ENCODE data around the gene TSPAN1.
"Not testable (repeated sequence)": the region's sequence is repeated elsewhere in the genome, so short reads cannot be mapped to it uniquely, and the experiment has no call there.

The TSPAN1 gene

DNA sequence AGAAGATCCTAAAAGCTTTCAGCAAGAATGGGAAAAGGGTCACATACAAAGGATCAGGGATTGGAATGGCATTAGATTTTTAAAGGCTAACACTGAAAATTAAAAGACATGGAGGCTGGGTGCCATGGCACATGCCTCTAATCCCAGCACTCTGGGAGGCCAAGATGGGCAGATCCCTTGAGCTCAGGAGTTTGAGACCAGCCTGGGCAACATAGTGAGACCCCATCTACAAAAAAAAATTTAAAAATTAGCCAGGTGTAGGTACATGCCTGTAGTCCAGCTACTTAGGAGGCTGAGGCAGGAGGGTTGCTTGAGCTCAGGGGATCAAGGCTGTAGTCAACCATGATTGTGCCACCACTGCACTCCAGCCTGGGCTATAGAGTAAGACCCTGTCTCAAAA is 40.6 kb downstream of the TSPAN1 start:
- no peak for DNase-seq (ENCODE audit: low read depth)
- no peak overlapping the region for H3K4me3 ChIP-seq (ENCODE audit: low read length)
- TF ChIP-seq, protein P1, sequence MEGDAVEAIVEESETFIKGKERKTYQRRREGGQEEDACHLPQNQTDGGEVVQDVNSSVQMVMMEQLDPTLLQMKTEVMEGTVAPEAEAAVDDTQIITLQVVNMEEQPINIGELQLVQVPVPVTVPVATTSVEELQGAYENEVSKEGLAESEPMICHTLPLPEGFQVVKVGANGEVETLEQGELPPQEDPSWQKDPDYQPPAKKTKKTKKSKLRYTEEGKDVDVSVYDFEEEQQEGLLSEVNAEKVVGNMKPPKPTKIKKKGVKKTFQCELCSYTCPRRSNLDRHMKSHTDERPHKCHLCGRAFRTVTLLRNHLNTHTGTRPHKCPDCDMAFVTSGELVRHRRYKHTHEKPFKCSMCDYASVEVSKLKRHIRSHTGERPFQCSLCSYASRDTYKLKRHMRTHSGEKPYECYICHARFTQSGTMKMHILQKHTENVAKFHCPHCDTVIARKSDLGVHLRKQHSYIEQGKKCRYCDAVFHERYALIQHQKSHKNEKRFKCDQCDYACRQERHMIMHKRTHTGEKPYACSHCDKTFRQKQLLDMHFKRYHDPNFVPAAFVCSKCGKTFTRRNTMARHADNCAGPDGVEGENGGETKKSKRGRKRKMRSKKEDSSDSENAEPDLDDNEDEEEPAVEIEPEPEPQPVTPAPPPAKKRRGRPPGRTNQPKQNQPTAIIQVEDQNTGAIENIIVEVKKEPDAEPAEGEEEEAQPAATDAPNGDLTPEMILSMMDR (conservative IDR thresholded peaks at IDR 0.05; ENCODE audit: low read length) = no peak

DNA sequence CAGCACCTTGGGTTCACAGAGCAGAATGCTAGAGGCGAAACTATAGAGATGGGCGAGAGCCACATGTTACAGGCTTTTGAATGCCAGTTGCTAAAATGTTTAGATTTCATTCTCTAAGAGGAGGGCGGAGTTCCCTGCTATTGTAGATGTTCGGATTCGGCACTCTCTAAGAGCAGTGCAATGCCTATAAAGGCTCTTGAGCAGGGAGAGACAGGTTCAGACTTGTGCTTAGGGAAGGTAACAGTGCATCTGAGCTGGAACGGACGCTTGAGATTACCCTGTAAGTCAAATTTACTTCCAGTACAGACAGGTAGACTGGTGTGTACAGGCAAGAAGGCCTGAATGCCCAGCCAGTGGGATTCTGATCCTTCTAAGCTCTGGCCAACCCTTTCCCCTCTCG is 43.6 kb downstream of the TSPAN1 start:
- TF ChIP-seq, protein P1 (conservative IDR thresholded peaks at IDR 0.05; ENCODE audit: low read length) = no peak

DNA sequence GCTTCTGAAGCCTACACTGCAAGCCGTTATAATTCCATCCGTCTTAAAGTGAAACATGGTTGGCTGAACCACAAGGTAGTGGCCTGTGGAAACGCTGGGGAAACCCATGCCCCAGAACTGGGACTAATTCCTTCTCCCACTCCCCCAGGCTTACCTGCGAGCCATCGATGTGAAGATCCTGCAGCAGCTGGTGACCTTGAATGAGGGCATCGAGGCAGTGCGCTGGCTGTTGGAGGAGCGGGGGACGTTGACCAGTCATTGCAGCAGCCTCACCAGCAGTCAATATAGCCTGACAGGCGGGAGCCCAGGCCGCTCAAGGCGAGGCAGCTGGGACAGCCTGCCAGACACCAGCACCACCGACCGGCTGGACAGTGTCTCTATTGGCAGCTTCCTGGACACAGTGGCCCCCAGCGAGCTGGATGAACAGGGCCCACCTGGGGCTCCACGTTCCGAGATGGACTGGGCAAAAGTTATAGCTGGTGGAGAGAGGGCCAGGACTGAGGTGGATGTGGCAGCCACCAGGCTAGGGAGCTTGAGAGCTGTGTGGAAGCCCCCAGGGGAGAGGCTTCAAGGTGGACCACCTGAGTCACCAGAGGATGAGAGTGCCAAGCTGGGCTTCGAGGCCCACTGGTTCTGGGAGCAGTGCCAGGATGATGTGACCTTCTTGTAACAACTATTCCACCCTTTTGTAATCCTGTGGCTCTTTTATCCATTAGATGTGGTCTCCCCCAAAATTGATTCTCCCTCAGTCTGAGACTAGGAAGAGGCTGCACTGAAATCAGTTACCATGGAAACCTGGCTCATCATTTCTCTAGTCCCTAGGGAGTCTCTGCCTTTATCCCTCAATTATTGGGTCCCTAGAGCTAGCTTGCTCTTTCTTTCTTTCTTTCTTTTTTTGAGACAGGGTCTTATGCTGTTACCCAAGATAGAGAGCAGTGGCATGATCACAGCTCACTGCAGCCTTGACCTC is 44.9 kb downstream of the TSPAN1 start:
- DNase-seq (ENCODE audit: low read depth) = no peak
- H3K4me3 ChIP-seq (ENCODE audit: low read length) = no peak overlapping the region
- TF ChIP-seq, protein P1 (conservative IDR thresholded peaks at IDR 0.05; ENCODE audit: low read length) = no peak

More for the DNA sequence above, 43.6 kb downstream of the TSPAN1 start:
- no peak for DNase-seq (ENCODE audit: low read depth)
- H3K4me3 ChIP-seq (ENCODE audit: low read length) = no peak overlapping the region

DNA sequence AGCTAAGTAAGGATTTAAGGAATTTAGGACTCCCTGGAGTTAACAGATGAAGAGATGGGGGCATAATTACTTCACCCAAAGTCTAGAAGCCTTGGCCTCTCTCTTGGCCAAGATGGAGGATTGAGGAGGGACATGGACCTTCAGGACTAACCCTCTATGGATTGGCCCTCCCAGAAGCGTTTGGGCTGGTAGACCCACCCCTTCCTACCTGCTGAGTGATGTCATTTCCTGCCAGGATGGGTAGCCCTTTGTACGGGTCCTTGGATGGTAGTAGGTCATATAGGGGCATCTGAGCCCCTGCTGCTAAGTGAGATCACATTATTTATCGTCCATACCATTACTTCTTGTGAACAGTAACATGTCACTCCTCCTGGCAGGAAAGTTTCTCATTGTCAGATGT is 45.9 kb downstream of the TSPAN1 start:
- no peak for DNase-seq (ENCODE audit: low read depth)
- TF ChIP-seq, protein P1 (conservative IDR thresholded peaks at IDR 0.05; ENCODE audit: low read length) = no peak
- H3K4me3 ChIP-seq (ENCODE audit: low read length) = no peak overlapping the region

DNA sequence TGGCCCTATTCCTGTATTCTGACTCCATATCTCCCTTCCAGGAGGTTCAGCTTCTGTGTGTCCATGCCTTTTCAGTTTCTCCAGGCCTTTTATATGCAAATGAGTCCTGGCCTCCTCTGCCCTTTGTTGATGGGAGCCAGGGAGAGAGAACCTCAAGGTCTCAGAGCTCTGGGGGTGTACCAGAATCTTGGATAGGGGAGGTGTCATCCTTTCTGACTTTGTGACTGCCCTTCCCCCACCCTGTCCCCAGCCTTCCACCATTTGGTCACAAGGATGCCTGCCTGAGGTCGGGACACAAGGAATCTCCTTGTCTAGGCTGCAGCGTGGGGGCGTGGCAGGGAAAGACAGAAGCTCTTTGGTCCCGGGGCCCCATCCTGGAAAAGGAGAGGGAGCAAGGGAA is 46.9 kb downstream of the TSPAN1 start:
- TF ChIP-seq, protein P1 (conservative IDR thresholded peaks at IDR 0.05; ENCODE audit: low read length) = no peak
- no peak for DNase-seq (ENCODE audit: low read depth)
- H3K4me3 ChIP-seq (ENCODE audit: low read length) = no peak overlapping the region

DNA sequence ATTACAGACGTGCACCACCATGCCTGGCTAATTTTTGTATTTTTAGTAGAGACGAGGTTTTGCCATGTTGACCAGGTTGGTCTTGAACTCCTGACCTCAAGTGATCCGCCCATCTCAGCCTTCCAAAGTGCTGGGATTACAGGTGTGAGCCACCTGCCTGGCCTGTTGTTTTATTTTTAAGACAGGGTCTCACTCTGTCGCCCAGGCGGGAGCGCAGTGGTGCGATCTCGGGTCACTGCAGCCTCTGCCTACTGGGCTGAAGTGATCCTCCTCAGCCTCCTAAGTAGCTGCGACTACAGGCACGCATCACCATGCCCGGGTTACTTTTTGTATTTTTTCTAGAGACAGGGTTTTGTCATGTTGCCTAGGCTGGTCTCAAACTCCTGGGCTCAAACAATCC is 48.2 kb downstream of the TSPAN1 start:
- not testable (repeated sequence) for DNase-seq (ENCODE audit: low read depth)

DNA sequence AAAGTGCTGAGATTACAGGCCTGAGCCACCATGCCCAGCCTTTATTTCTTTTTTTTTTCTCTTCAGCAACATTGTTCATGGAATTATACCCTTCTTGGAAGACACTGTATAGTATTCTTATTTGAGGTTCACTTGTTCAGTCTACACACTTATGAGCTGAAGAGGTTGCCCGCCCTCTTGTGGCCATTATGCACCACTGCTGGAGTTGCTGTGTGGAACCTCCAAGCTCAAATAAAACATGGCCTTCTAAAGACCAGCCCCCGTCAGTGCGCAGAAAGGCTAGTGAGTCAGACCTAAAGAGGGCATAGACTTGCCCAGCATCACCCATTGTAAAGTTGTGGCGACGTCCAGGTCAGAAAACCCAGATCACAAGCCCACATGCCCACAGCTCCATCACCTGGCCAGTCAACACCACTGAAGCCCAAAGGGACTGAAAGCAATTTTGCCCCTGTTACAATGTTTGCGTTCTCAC is 48.6 kb downstream of the TSPAN1 start:
- no peak overlapping the region for H3K4me3 ChIP-seq (ENCODE audit: low read length)
- TF ChIP-seq, protein P1 (conservative IDR thresholded peaks at IDR 0.05; ENCODE audit: low read length) = peak; percentile 98
- peak; percentile 87 for DNase-seq (ENCODE audit: low read depth)

More for the DNA sequence above, 48.2 kb downstream of the TSPAN1 start:
- not testable (repeated sequence) for H3K4me3 ChIP-seq (ENCODE audit: low read length)
